Fibroblast of gingiva (primary cell): ENCODE data around the gene SLC12A7.
"Not testable (repeated sequence)": the region's sequence is repeated elsewhere in the genome, so short reads cannot be mapped to it uniquely, and the experiment has no call there.

ENCODE experiments used
- DNase-seq: peaks from one replicate; pipeline ENCODE4 v3.0.0-alpha.2; 2011; ENCODE audit warnings: low read depth

Gene SLC12A7

GRCh38 chr5:1140818-1141189 is 28.9 kb upstream of the SLC12A7 start:
- DNase-seq: no peak

GRCh38 chr5:1140171-1140817 is 28.4 kb upstream of the SLC12A7 start:
- peak; percentile 10 for DNase-seq

- no peak for DNase-seq
These were observed 27.7 kb upstream of the SLC12A7 start for GRCh38 chr5:1139331-1140170.

GRCh38 chr5:1138445-1139245 is 26.8 kb upstream of the SLC12A7 start:
- no peak for DNase-seq

GRCh38 chr5:1137567-1138444 is 25.9 kb upstream of the SLC12A7 start:
- DNase-seq: no peak

GRCh38 chr5:1136814-1137213 is 25.0 kb upstream of the SLC12A7 start:
- no peak for DNase-seq

GRCh38 chr5:1135696-1136525 is 24.0 kb upstream of the SLC12A7 start:
- DNase-seq: no peak

- no peak for DNase-seq
These were observed 22.6 kb upstream of the SLC12A7 start for GRCh38 chr5:1134478-1134877.

- DNase-seq: no peak
These were observed 21.8 kb upstream of the SLC12A7 start for GRCh38 chr5:1133510-1134201.

GRCh38 chr5:1133108-1133507 is 21.2 kb upstream of the SLC12A7 start:
- DNase-seq: no peak

- DNase-seq: no peak
These were observed 20.7 kb upstream of the SLC12A7 start for GRCh38 chr5:1132570-1132969.

GRCh38 chr5:1131726-1132125 is 19.9 kb upstream of the SLC12A7 start:
- DNase-seq: no peak

- no peak for DNase-seq
These were observed 19.3 kb upstream of the SLC12A7 start for GRCh38 chr5:1131191-1131621.

GRCh38 chr5:1130218-1130946 is 18.5 kb upstream of the SLC12A7 start:
- no peak for DNase-seq

- no peak for DNase-seq
These were observed 17.8 kb upstream of the SLC12A7 start for GRCh38 chr5:1129711-1130055.

- no peak for DNase-seq
These were observed 17.3 kb upstream of the SLC12A7 start for GRCh38 chr5:1128977-1129710.

- DNase-seq: no peak
These were observed 16.3 kb upstream of the SLC12A7 start for GRCh38 chr5:1127959-1128785.

GRCh38 chr5:1125695-1126094 is 13.8 kb upstream of the SLC12A7 start:
- not testable (repeated sequence) for DNase-seq
